Measurements from ENCODE around the gene PLD2.

The PLD2 gene

GRCh38 chr17:4790705-4791088 is 16.3 kb upstream of the PLD2 start:
- no peaks in the 10 kb centered on the region for H3K9me3 ChIP-seq (ENCODE audit: control insufficient read depth, insufficient read depth, low read depth, low read length)
- ChIA-PET POLR2A (interaction anchor here (0.6 to 3.8 kb wide), 23 partner anchors 8 to 205 kb away, joined by 3 to 31 read pairs (median 5); partner anchors contain the start of genes ARRB2, CHRNE, CXCL16 and MED11), CTCF (interaction anchor here (0.6 to 4.9 kb wide), 30 partner anchors 8 to 225 kb away, joined by 3 to 37 read pairs (median 5); partner anchors contain the start of genes ARRB2, MED11, PELP1 and PLD2)
- no peaks in the 10 kb centered on the region for H3K36me3 ChIP-seq (ENCODE audit: control insufficient read depth in 2 of 2, insufficient read depth in 1 of 2, low read length in 2 of 2)
- TF ChIP-seq ZNF174 (tag by site-specific recombination; IDR thresholded peaks at IDR 0.05): no peak
- TF ChIP-seq FEZF1 (tag by site-specific recombination; IDR thresholded peaks at IDR 0.05): no peak
- TF ChIP-seq PRDM6 (tag by site-specific recombination; IDR thresholded peaks at IDR 0.05): no peak
- TF ChIP-seq ZNF473 (tag by site-specific recombination; IDR thresholded peaks at IDR 0.05): no peak
- TF ChIP-seq ZNF692 (tag by site-specific recombination; IDR thresholded peaks at IDR 0.05): no peak
- no peak for TF ChIP-seq ZNF121 (tag by site-specific recombination; IDR thresholded peaks at IDR 0.05)
- no peak for TF ChIP-seq ZNF214 (tag by site-specific recombination; IDR thresholded peaks at IDR 0.05; ENCODE audit: borderline replicate concordance)
- no peak for TF ChIP-seq ZFHX2 (tag by site-specific recombination; conservative IDR thresholded peaks at IDR 0.05)
- no peak for TF ChIP-seq HOXA7 (CRISPR knock-in tag; IDR thresholded peaks at IDR 0.05; ENCODE audit: borderline replicate concordance)
- peak; percentile 96 for TF ChIP-seq ZBTB17 (tag by site-specific recombination; IDR thresholded peaks at IDR 0.05)
- TF ChIP-seq ATF2 (tag by site-specific recombination; IDR thresholded peaks at IDR 0.05; ENCODE audit: low read depth): no peak
- no peak for TF ChIP-seq ZNF776 (tag by site-specific recombination; IDR thresholded peaks at IDR 0.05; ENCODE audit: borderline replicate concordance)
- no peak for TF ChIP-seq ZNF501 (tag by site-specific recombination; IDR thresholded peaks at IDR 0.05)
- TF ChIP-seq ZNF600 (tag by site-specific recombination; IDR thresholded peaks at IDR 0.05): 0 out of 2 replicates have a peak, but pooled peaks have one; percentile 6
- H3K4me3 ChIP-seq (ENCODE audit: low read depth, low read length): peak overlapping the region; percentile 62
- peaks cover 4% of the 10 kb centered on the region for H3K4me1 ChIP-seq (ENCODE audit: control insufficient read depth, insufficient read depth, low read length)
- H3K27ac ChIP-seq (ENCODE audit: extremely low read depth, low read depth, low read length): peak overlapping the region; percentile 96

- no peak overlapping the region for H3K27ac ChIP-seq (ENCODE audit: extremely low read depth, low read depth, low read length)
- CTCF ChIA-PET: no interaction called here
Measured at GRCh38 chr17:4795168-4795567, 11.8 kb upstream of the PLD2 start.

GRCh38 chr17:4796552-4796920 is 10.4 kb upstream of the PLD2 start:
- ChIA-PET CTCF (interaction anchor here (0.6 to 0.8 kb wide), 2 partner anchors 16 to 816 kb away, joined by 3 to 6 read pairs; no protein-coding TSS in a partner anchor), POLR2A (interaction anchor here (1.0 to 1.7 kb wide), 8 partner anchors 10 to 191 kb away, joined by 3 to 41 read pairs (median 3); partner anchors contain the start of genes ARRB2, CAMTA2, MED11 and PLD2)
- Histone ChIP-seq H3K4me3 (ENCODE audit: low read depth, low read length) (peak overlapping the region; percentile 97), H3K9me3 (ENCODE audit: control insufficient read depth, insufficient read depth, low read depth, low read length) (no peaks in the 10 kb centered on the region), H3K27ac (ENCODE audit: extremely low read depth, low read depth, low read length) (peak overlapping the region; percentile 72), H3K36me3 (ENCODE audit: control insufficient read depth in 2 of 2, insufficient read depth in 1 of 2, low read length in 2 of 2) (peaks cover 16 to 21% of the 10 kb centered on the region in 2 experiments), H3K4me1 (ENCODE audit: control insufficient read depth, insufficient read depth, low read length) (0 out of 2 replicates have a peak, but pooled peaks cover 2% of the 10 kb centered on the region)
- TF ChIP-seq ZNF354C (tag by site-specific recombination; IDR thresholded peaks at IDR 0.05; ENCODE audit: borderline replicate concordance, low read depth) (no peak), KLF9 (tag by site-specific recombination; IDR thresholded peaks at IDR 0.05; ENCODE audit: low read depth) (peak; percentile 85), SP3 (tag by site-specific recombination; IDR thresholded peaks at IDR 0.05) (peak; percentile 53; the same call in 1 of the 2 replicates), ZBTB8A (tag by site-specific recombination; IDR thresholded peaks at IDR 0.05) (no peak), EGR2 (tag by site-specific recombination; IDR thresholded peaks at IDR 0.05; ENCODE audit: low read depth) (peak; percentile 30; the same call in 1 of the 2 replicates), ZNF398 (tag by site-specific recombination; IDR thresholded peaks at IDR 0.05) (no peak), PRDM1 (tag by site-specific recombination; IDR thresholded peaks at IDR 0.05) (0 out of 2 replicates have a peak, but pooled peaks have one; percentile 31), ZNF335 (tag by site-specific recombination; conservative IDR thresholded peaks at IDR 0.05) (peak; percentile 5; the same call in 1 of the 2 replicates)

More at GRCh38 chr17:4795168-4795567, 11.8 kb upstream of the PLD2 start:
- Histone ChIP-seq H3K36me3 (ENCODE audit: control insufficient read depth in 2 of 2, insufficient read depth in 1 of 2, low read length in 2 of 2) (peaks cover 16 to 21% of the 10 kb centered on the region in 2 experiments), H3K4me3 (ENCODE audit: low read depth, low read length) (no peak overlapping the region), H3K4me1 (ENCODE audit: control insufficient read depth, insufficient read depth, low read length) (0 out of 2 replicates have a peak, but pooled peaks cover 2% of the 10 kb centered on the region), H3K9me3 (ENCODE audit: control insufficient read depth, insufficient read depth, low read depth, low read length) (no peaks in the 10 kb centered on the region)
- no peak for TF ChIP-seq MZF1 (tag by site-specific recombination; IDR thresholded peaks at IDR 0.05; ENCODE audit: borderline replicate concordance)
- peak; percentile 99 for TF ChIP-seq ZNF184 (tag by site-specific recombination; IDR thresholded peaks at IDR 0.05)
- POLR2A ChIA-PET: no interaction called here

Data from HEK293 (cell line).